Nephron progenitor cell (in vitro differentiated cells): ENCODE results near the gene TMEM218.

Experiments used
- DNase-seq: peaks from one replicate; pipeline ENCODE4 v3.0.0; 2021
- H3K27ac Mint-ChIP-seq: 2 replicates; pipeline ENCODE4 v1.8.0; 2021; ENCODE audit warnings: mild to moderate bottlenecking, moderate library complexity, mixed read lengths
- H3K27me3 Mint-ChIP-seq: 2 replicates; pipeline ENCODE4 v1.8.0; 2021; ENCODE audit warnings: mild to moderate bottlenecking, low read depth, mixed read lengths; ENCODE audit not compliant: poor library complexity
- H3K36me3 Mint-ChIP-seq: 2 replicates; pipeline ENCODE4 v1.8.0; 2021; ENCODE audit warnings: low read depth, mixed read lengths
- H3K4me1 Mint-ChIP-seq: 2 replicates; pipeline ENCODE4 v1.8.0; 2021; ENCODE audit warnings: mixed read lengths
- H3K4me3 Mint-ChIP-seq: 2 replicates; pipeline ENCODE4 v1.8.0; 2021; ENCODE audit warnings: mild to moderate bottlenecking, moderate library complexity, mixed read lengths
- H3K9me3 Mint-ChIP-seq: 2 replicates; pipeline ENCODE4 v1.8.0; 2021; ENCODE audit warnings: mild to moderate bottlenecking, moderate library complexity, mixed read lengths
- CTCF ChIP-seq: fragments of 200-600 bp; sonication (generic); IDR thresholded peaks from 2 replicates; pipeline ENCODE4 v1.5.0; 2021; ENCODE audit warnings: antibody characterized with exemption

TMEM218 gene

GRCh38 chr11:125082040-125082439 is 29.4 kb downstream of the TMEM218 start:
- no peak for TF ChIP-seq CTCF
- DNase-seq = no peak
- H3K4me3 Mint-ChIP-seq = no peak overlapping the region
- no peaks in the 10 kb centered on the region for H3K9me3 Mint-ChIP-seq
- H3K36me3 Mint-ChIP-seq = no peaks in the 10 kb centered on the region
- H3K27me3 Mint-ChIP-seq = peaks cover 24% of the 10 kb centered on the region
- H3K4me1 Mint-ChIP-seq = peaks cover 17% of the 10 kb centered on the region
- H3K27ac Mint-ChIP-seq = no peak overlapping the region

- Mint-ChIP-seq H3K4me3 (no peak overlapping the region), H3K4me1 (peaks cover 18% of the 10 kb centered on the region), H3K27me3 (peaks cover 22% of the 10 kb centered on the region), H3K27ac (no peak overlapping the region), H3K9me3 (no peaks in the 10 kb centered on the region), H3K36me3 (no peaks in the 10 kb centered on the region)
- TF ChIP-seq CTCF = no peak
- no peak for DNase-seq
These were observed 30.2 kb downstream of the TMEM218 start for GRCh38 chr11:125081098-125081798.

GRCh38 chr11:125080531-125080911 is 30.9 kb downstream of the TMEM218 start:
- H3K4me1 Mint-ChIP-seq = peaks cover 25% of the 10 kb centered on the region
- no peaks in the 10 kb centered on the region for H3K36me3 Mint-ChIP-seq
- no peak for DNase-seq
- peaks cover 21% of the 10 kb centered on the region for H3K27me3 Mint-ChIP-seq
- no peaks in the 10 kb centered on the region for H3K9me3 Mint-ChIP-seq
- no peak overlapping the region for H3K27ac Mint-ChIP-seq
- no peak overlapping the region for H3K4me3 Mint-ChIP-seq
- TF ChIP-seq CTCF = no peak

- no peak for TF ChIP-seq CTCF
- DNase-seq = no peak
- Mint-ChIP-seq H3K4me1 (peaks cover 25% of the 10 kb centered on the region), H3K27ac (no peak overlapping the region), H3K36me3 (no peaks in the 10 kb centered on the region), H3K4me3 (no peak overlapping the region), H3K9me3 (no peaks in the 10 kb centered on the region), H3K27me3 (peaks cover 18% of the 10 kb centered on the region)
These were observed 31.4 kb downstream of the TMEM218 start for GRCh38 chr11:125079878-125080530.

GRCh38 chr11:125079151-125079877 is 32.1 kb downstream of the TMEM218 start:
- Mint-ChIP-seq H3K27me3 (peaks cover 14% of the 10 kb centered on the region), H3K27ac (peak overlapping the region; percentile 66), H3K4me1 (peaks cover 23% of the 10 kb centered on the region), H3K36me3 (no peaks in the 10 kb centered on the region), H3K4me3 (no peak overlapping the region), H3K9me3 (no peaks in the 10 kb centered on the region)
- DNase-seq = no peak
- no peak for TF ChIP-seq CTCF
